Adrenal gland (tissue), 5 donors: ENCODE measurements around the gene DIAPH1.

Experiments
- POLR2A ChIP-seq, 2 donors: fragments of 450-650 bp; IDR thresholded peaks; one replicate each; pipeline ENCODE4 v1.6.1; 2017; ENCODE audit warnings: antibody characterized with exemption in 2 of 2, mild to moderate bottlenecking in 2 of 2, moderate library complexity in 1 of 2
- TF ChIP-seq, protein P1 (sequence below), 6 experiments: fragments of 450-650 bp in 4 of 6; fragments of 200-600 bp in 2 of 6; sonication (generic) in 1 of 6; IDR thresholded peaks; 1 replicate in 5 of 6; 2 replicates in 1 of 6; pipeline versions ENCODE4 v1.5.1 to v1.8.0; 2016 to 2021; ENCODE audit warnings: antibody characterized with exemption in 6 of 6, mild to moderate bottlenecking in 2 of 6, moderate library complexity in 1 of 6
- donor health status: DM: no; HTN: no; CAD: no.

DNA sequence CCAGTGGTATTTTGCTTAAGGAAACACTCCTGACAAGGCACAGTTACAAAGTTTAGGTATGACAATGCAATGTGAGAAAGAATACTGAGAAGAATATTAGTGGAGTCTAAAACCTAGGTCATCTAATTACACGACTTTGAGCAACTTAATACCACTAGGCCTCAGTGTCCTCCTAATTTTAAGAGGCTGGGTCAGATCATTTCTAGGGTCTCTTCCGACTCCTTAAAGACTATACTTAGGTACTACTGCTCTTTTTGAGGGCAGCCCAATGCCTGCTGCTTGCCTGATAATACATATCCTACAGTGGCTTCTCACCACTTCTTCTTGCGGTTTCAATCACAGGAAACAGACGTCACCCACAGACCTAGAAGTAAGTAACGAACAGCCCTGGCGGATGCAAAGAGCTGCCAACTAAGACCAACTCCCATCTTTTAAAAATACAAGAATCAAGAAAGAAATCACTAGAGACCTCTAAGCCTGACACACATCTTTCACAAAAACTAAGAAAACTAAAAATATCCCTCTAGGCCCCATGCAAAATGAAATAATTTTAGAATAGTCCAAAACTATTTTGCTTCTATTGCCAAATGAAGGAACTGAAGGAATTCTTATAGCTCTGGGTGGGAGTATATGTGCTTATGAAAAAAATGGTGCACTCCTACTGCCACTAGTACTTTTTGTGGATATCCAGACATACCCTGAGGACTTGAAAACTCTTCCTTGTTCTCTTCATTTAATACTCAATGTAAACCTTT, 13.1 kb downstream of the DIAPH1 start:
- TF ChIP-seq, protein P1, sequence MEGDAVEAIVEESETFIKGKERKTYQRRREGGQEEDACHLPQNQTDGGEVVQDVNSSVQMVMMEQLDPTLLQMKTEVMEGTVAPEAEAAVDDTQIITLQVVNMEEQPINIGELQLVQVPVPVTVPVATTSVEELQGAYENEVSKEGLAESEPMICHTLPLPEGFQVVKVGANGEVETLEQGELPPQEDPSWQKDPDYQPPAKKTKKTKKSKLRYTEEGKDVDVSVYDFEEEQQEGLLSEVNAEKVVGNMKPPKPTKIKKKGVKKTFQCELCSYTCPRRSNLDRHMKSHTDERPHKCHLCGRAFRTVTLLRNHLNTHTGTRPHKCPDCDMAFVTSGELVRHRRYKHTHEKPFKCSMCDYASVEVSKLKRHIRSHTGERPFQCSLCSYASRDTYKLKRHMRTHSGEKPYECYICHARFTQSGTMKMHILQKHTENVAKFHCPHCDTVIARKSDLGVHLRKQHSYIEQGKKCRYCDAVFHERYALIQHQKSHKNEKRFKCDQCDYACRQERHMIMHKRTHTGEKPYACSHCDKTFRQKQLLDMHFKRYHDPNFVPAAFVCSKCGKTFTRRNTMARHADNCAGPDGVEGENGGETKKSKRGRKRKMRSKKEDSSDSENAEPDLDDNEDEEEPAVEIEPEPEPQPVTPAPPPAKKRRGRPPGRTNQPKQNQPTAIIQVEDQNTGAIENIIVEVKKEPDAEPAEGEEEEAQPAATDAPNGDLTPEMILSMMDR (IDR thresholded peaks at IDR 0.05): no peak
- no peak for TF ChIP-seq POLR2A (IDR thresholded peaks at IDR 0.05)
